HG03280 (cell line): Measurements from ENCODE around the gene CLTCL1.
"Not testable (repeated sequence)": the region's sequence is repeated elsewhere in the genome, so short reads cannot be mapped to it uniquely, and the experiment has no call there.

Experiments
- ATAC-seq: cut with Tn5 transposase; IDR thresholded peaks from one replicate; pipeline ENCODE4 v1.9.1; 2021; ENCODE audit warnings: mild to moderate bottlenecking, moderate library complexity; ENCODE audit not compliant: unreplicated experiment

The CLTCL1 gene

GRCh38 chr22:19291218-19291579, 320 bp downstream of the CLTCL1 start:
- ATAC-seq: peak; percentile 33

DNA sequence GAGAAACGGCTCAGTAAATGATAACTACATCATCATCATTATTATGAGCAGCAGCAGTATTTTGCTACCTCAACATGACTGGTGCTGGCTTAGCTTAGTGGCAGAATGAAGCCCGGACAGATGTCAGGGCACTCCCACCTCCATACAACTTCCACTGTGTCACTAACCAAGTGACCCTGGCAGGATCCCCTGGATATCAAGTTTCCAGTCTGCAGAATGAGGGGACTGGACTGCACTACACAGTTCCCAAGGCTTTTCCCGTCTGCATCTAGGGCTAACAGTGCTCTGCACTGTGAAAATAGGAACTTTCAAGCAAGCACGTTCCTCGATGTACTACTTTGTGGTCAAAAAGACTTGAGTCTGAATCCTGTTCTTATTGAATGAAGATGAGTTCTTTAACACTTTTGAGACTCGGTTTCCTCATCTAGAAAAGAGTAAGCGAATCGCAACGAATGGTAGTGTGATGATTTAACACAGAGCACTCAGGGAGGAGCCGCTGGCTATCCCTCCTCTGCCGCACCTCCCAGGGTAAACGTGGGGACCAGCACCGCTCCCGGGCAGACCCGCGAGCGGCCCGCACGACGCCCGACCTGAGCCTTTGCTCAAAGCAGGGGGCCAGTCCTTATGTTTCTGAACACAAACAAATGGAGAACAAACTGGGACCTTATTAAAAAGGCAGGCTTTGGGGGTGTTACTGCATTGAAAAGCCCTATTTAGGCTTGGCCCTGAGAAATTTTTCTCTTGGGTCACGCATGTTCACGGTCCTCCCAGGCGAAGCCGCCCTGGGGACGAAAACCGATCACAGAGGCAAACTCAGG, 910 bp downstream of the CLTCL1 start:
- no peak for ATAC-seq

DNA sequence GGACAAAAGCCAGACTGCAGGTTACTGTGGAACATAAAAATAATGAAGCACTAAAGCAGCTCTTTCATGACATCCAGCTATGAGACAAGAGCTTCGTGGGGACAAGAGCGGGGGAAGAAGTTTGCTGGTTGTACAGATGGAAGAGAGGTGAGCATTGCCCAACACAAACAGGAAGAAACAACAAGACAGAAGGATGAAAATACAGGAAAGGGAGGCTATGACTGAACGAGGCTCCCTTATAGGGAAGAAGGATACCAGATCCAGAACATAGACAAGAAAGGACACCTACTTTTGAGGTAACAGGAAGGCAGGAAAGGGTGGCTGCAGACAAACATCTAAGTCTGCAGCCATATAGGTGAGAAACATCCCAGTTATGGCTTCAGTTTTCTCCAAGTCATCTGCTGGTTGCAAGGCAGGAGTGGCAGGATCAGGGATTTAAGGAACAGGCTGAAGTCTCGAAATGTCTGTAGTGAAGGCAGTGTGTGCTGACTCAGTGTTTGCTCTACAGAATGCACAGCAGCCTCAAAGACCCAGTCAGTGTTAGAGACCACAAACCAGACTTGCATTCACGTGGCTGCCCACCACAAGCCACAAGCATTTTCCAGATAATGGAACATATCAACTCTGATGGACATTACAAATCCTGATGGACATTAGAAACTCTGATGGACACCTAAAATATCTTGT, 1.9 kb downstream of the CLTCL1 start:
- ATAC-seq: no peak

GRCh38 chr22:19287889-19288288, 3.6 kb downstream of the CLTCL1 start:
- no peak for ATAC-seq

DNA sequence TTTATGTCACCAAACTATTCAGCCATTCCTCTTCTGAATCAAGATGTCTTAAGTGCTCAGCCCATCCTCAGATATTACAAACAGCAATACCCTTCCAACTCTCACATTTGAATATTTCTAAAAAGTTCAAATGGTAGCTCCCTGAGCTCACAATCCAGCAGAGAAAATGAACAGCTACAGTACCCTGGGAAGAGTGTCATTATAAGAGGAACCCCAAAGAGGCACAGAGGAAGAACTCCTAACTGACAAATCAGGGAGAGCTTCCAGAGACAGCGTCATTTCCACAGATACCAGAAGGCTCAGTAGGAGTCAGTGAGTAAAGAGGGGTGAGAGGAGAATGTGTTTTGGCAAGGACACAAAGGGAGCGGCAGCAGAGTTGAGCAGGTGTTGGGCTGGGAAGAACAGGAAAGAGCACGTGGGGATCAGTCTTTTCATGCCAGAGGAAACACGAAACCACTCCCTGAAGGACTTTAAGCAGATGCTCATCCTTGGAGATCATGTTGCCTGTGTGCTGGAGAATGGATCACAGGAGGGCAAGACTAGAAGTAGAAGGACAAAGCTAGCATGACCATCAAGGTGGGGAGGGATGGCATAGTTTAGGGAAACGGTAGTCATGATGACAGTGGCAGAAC, 4.3 kb downstream of the CLTCL1 start:
- ATAC-seq: no peak

DNA sequence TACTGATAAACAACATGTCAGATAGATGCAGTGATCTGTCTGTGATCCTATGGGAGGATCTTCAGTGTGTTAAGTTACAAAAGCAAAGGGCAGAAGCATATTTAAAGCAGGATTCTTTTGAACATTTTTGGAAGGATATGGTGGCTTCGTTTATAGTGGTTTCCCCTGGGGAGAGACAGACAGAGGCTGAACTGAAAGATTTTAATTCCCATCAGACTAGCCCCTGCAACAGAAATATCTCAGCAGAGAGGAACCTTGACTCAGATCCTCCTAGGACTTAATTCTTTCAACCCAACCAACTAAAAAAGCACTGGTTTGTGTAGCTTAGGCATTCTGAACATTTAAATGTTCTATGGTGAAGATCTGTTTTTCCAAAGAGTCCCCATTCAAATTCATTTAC, 5.7 kb downstream of the CLTCL1 start:
- no peak for ATAC-seq

DNA sequence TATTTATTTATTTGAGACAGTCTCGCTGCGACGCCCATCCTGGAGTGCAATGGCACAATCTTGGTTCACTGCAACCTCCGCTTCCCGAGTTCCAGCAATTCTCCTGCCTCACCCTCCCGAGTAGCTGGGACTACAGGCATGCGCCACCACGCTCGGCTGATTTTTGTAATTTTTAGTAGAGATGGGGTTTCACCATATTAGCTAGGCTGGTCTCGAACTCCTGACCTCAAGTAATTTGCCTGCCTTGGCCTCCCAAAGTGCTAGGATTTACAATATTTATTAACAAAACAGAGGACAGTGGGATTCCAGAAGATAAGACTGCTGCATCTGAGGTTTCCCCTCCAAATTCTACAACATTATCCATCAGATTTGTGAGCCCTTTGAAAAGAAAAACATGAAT, 12.4 kb downstream of the CLTCL1 start:
- ATAC-seq: not testable (repeated sequence)

DNA sequence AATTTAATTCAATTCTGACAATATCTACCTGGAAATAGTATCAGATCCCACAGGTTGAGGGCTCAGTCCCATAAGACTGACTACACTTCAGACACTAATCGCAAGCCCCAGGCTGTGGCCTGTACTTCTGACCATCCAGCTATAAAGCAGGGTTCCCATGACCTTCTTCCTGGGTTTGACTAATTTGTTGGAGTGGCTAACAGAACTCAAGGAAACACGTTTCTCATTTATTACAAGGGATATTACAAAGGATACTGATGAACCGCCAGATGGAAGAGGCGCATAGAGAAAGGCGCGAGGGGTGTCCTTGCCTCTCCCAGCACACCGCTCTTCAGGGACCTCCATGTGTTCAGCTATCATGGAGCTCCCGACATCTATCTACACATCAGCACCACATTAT, 13.7 kb downstream of the CLTCL1 start:
- ATAC-seq: no peak

DNA sequence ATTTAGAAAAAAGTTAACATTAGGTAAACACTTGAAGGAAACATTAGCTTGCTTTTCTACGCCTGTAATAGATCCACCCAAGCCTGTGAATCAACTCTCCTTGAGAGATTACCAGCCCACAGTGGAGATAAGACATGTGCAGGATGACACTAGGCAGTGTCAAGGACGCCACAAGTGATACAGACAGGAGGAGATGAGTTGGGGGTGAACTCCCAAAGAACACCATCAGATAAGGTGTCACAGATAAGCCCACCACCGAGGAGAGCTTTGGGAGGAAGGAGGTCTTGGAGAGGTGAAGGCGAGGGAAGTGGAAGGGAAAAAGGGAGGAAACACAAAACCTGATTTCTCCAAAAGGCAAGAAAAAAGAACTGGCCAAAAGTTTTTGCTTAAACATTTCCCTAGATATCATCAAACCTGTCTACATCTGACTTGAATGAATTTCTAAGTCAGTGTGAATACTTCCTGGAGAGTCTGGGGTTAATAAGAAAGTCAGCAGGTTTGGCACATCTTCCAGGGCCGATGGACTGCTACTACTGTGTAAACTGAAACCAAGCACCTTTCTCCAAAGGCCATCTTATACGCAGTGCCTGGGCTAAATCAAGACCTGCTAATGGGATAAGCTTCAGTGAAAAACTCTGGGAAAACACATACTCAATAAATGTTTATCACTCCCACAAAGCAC, 15.5 kb downstream of the CLTCL1 start:
- no peak for ATAC-seq

DNA sequence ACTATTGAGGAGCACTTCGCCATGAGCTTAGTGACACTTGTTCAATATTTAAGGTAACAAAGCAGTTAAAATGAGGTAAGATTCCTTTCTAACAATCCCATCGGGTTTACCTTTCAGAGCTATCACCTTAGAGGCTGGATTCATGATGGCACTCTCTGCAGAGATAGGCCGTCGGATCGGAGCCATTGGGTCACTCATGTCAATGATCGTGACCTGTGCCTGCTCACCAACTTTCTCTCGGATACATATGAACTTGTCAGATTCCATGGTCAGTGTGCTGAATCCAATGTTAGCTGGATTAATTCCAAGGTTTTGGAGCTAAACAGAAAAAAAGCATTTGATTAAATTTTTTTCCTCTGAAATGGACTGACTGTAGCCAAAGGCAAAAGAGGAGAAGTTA, 16.0 kb downstream of the CLTCL1 start:
- ATAC-seq: no peak

- no peak for ATAC-seq
Observed at GRCh38 chr22:19275104-19275503, 16.4 kb downstream of the CLTCL1 start.

DNA sequence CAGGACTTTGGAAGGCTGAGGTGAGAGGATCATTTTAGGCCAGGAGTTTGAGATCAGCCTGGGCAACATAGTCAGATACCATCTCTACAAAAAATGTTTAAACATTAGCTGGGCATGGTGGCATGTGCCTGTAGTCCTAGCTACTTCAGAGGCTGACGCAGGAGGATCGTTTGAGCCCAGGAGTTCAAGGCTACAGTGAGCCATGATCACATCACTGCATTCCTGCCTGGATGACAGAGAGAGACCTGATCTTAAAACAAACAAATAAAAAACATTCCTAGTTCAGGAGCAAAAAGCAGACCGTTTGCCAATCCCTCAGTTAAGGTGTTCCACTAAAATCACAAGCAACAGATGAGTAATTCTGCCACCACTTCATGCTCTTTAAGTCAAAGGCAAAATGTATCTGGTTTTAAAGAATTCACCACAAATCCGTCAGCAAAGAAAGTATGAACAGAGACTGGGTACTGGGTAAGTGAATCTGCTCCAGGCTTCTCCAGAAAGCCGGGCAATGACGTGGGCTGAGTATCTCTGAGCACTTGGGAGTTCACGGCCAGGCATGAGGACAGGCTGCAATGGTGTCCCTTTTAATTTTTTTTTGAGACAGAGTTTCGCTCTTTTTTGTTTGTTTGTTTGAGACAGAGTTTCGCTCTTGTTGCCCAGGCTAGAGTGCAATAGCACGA, 19.5 kb downstream of the CLTCL1 start:
- no peak for ATAC-seq

- ATAC-seq: no peak
Observed at GRCh38 chr22:19271273-19271855, 20.2 kb downstream of the CLTCL1 start.

DNA sequence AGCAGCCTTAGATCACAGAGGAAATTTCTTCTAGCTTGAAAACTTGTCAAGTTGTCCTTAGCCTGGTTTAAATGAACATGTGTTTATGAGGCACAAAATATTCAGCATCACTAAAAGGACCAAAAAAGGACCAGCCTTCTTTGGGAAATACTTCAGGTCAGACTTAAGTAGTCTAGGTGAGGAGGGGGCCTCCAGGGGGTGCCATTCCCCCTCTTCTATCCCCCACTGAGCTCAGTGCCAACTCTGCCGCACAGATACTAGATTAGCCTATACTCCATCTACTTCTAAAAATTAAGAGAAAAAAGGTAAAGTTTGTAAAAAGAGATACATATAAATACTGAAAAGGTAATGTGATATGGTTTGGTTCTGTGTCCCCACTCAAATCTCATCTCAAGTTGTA, 20.6 kb downstream of the CLTCL1 start:
- no peak for ATAC-seq

GRCh38 chr22:19266547-19267086, 24.9 kb downstream of the CLTCL1 start:
- ATAC-seq: no peak

GRCh38 chr22:19265779-19266178, 25.7 kb downstream of the CLTCL1 start:
- ATAC-seq: no peak

DNA sequence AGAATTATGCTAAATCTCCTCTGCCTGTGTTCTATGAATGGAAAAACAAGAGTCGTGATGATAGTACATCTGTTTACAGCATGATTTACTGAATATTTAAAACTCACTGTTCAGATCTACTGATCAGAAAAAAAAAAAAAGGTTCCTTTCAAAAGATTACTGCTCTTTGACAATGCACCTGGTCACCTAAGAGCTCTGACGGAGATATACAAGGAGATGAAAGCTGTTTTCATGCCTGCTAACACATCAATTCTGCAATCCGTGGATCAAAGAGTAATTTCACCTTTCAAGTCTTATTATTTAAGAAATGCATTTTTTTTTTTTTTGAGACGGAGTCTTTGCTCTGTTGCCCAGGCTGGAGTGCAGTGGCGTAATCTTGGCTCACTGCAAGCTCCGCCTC, 30.7 kb downstream of the CLTCL1 start:
- ATAC-seq: no peak

DNA sequence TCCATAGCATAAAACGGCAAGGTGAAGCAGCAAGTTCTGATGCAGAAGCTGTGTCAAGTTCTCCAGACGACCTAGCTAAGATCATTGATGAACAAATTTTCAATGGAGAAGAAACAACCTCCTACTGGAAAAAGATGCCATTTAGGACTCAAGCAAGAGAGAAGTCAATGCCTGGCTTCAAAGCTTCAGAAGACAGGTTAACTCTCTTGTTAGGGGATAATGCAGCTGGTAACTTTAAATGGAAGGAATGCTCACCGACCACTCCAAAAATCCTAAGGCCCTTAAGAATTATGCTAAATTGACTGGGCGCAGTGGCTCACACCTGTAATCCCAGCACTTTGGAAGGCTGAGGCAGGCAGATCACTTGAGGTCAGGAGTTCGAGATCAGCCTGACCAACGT, 31.3 kb downstream of the CLTCL1 start:
- ATAC-seq: no peak

- ATAC-seq: not testable (repeated sequence)
Observed at GRCh38 chr22:19258968-19259288, 32.6 kb downstream of the CLTCL1 start.

DNA sequence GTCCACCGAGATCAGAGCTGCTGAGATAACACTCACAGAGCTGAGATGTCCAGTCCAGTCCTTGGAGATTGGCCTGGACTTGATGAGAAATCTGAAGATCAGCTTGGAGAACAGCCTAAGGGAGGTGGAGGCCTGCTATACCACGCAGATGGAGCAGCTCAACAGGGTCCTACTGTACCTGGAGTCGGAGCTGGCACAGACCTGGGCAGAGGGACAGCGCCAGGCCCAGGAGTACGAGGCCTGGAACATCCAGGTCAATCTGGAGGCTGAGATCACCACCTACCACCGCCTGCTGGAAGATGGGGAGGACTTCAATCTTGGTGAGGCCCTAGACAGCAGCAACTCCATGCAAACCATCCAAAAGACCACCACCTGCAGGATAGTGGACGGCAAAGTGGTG, 33.1 kb downstream of the CLTCL1 start:
- no peak for ATAC-seq
